Renal cortex interstitium (tissue), 11 donors: ENCODE results near the gene CRADD. TPM values are rescaled to one million over a fixed set of nuclear protein-coding genes. Genes with fewer than 3 reads are reported as not detected.
"Not testable (repeated sequence)": the region's sequence is repeated elsewhere in the genome, so short reads cannot be mapped to it uniquely, and the experiment has no call there.

ENCODE experiments used
- DNase-seq, 11 donors: peaks; one replicate each; pipeline ENCODE4 v3.0.0-alpha.2; 2013; ENCODE audit warnings: low read depth in 9 of 11, low spot score in 4 of 11; ENCODE audit errors: extremely low read depth in 1 of 11
- polyA plus RNA-seq, 3 donors: library from polyadenylated mRNA; unstranded; fragments of 120-200 nt; gene quantifications; one replicate each; pipeline ENCODE4 v1.2.1, GENCODE V29; 2013; ENCODE audit not compliant: insufficient read length in 3 of 3

CRADD gene
- polyA plus RNA-seq, 3 donors, result 9.9 to 11.5 (median 11.0) TPM

DNA sequence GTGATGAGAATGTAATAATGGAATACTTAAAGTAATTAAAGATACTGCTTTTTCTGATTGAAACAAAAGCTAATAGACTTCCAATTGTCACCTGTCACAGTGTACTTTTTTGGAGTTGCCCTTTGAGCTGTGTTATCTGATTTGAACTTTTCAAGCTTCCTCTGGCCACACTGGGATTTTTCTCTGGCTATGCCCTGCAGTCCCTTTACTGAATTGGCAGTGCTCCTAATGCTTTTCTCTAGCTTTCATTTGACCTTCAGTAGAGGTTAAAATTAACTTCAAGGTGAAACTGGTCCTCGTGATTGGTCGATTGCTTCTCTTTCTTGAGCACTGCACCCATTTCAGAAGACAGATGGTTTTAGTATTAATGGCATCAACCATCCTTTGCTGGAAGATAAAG, 89.2 kb downstream of the CRADD start:
- DNase-seq, result no peak

DNA sequence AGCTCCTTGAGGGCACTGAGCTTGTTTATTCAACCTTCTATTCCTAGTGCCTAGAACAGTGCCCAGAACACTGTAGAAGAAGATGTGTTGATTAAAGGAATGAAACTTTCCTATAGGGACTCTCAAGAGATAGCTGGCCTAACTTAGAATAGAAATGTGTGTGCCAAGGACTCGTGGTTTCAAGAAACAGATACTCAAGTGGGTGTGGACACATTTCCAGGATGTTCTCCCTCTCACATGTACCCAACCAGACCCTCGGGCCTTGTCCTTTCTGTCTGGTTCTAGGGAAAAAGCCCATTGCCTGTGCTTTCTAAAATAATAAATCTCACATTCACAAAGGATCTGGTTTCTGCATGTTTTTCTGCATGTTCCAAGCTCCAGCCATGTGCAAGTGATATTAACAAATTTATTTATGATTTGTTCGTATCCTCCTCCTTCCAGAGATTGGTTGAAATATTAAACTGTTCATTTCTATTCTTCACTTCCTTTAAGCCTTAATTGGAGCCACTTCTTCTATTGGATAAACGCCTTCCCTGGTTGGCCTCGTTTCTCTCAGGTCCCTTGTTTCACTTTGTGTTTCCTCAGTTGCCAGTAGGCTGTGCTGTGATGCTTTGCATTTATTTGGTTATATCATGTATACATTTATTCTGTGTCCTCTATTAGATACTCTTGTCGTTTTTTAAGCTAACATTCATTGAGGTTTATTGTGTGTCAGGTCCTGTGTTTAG, 89.8 kb downstream of the CRADD start:
- DNase-seq, result peak in 6 of 11 donors; percentile 31 to 53 (median 42)

GRCh38 chr12:93767524-93767863, 90.3 kb downstream of the CRADD start:
- DNase-seq, result no peak

GRCh38 chr12:93772003-93772700, 95.0 kb downstream of the CRADD start:
- DNase-seq, result no peak

GRCh38 chr12:93773122-93773871, 96.1 kb downstream of the CRADD start:
- DNase-seq, result no peak

DNA sequence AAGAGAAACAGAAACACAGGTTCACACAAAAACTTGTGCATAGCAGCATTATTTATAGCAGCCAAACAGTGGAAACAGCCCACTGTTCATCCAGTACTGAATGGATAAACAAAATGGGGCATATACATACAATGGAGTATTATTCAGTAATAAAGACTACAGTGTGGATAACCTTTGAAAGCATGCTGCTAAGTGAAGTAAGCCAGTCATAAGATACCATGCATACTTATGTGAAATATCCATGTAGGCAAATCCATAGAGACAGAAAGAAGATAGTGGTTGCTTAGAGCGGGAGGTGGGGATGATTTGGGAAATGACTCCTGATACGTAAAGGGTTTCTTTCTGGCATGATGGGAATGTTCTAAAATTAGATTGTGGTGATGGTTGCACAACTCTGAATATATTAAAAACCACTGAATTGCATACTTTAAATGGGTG, 99.4 kb downstream of the CRADD start:
- DNase-seq, result no peak

DNA sequence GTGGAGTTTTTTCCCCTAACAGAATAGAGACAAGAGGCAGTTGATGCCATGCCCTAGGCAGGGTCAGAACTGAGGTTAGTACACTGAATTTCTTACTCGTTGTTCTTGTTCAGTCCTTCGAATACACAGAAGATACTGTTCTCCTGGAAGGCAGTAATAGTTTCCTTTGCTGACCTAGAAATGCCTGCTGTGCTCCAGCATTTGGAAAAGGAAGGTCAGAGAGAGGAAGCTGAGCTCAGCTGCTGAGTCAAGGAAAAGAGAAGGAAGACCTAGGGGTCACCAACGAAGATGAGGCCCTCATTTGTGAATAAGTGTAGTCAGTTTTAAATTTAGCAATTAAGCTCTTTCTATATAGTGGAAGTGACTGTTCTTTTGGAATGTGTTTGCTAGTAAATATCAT, 100.1 kb downstream of the CRADD start:
- DNase-seq, result peak in 2 of 11 donors; percentile 39 to 47

GRCh38 chr12:93778306-93778705, 101.1 kb downstream of the CRADD start:
- DNase-seq, result peak in 6 of 11 donors; percentile 24 to 65 (median 50)

GRCh38 chr12:93778766-93779165, 101.6 kb downstream of the CRADD start:
- no peak for DNase-seq

- DNase-seq, result no peak
Observed at GRCh38 chr12:93780101-93780641, 103.0 kb downstream of the CRADD start.

- not testable (repeated sequence) for DNase-seq
Observed at GRCh38 chr12:93780886-93781285, 103.7 kb downstream of the CRADD start.

- not testable (repeated sequence) for DNase-seq
Observed at GRCh38 chr12:93781961-93782360, 104.8 kb downstream of the CRADD start.

DNA sequence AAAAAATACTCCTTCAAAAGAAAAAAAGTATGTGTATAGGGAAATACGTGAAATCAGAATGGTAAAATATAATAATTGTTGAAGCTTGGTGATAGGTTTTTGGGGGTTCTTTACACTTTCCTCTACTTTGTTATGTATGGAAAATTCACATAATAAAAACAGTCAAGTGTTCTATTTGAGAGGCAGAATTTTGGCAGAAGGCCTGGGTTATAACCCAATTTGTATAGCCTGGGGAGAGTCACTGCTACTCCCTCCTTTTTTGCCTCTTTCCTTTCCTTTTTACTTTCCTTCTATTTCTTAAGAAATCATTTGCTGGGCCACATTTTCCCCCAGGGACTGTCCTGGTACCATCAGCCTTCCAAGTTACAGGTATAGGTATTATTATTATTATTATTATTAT, 105.7 kb downstream of the CRADD start:
- DNase-seq, result no peak

DNA sequence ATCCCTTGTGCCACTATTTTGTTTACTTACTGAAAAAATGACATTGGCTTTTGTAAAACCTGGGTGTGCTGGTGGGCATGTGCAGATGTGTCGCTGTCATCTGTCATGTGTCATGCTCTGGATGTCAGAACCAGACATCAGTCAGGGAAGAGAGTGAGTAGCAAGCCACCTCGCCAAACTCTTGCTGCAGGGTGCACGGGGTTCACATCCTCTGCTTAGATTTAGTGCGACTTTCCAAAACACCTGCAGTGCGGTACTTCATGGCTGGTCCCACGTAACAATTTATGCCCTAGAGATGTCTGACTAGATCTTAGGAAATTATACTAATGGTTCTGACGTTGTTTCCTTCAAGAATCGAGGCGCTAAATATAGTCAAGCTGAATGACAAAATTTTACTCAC, 106.7 kb downstream of the CRADD start:
- DNase-seq, result no peak

DNA sequence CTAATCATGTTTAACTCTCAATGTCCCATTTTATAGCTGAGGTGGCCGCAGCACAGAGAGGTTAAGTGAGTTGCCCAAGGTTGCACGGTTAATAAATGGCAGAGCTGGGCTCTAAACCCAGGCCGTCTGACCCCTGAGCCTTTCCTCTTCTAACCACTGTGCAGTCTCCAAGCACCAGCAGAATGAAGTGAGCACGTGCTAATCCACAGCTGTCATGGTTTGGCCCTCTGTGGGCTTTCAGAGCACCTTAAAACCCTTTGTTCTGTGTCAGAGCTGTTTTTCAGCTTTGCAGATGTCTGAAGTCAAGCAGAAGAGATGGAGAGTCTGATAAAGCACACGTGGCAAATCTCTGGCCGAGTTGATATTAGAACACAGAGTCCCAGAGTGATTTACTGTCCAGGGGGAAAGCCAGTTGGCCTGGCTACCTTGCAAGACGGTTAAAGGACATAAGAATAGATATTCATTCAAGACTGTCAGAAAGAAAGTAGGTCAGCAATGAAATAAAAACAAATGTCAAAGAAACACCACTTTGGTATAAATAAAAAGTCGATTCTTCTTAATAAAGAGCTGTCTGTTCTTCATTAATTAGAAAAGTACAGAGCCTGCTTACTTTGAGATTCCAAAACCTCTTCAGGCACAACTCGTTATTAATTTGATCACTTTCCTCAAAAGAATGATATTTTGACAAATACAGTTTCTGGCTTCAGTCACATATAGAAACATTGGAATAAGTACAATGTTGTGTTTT, 107.3 kb downstream of the CRADD start:
- DNase-seq, result no peak

DNA sequence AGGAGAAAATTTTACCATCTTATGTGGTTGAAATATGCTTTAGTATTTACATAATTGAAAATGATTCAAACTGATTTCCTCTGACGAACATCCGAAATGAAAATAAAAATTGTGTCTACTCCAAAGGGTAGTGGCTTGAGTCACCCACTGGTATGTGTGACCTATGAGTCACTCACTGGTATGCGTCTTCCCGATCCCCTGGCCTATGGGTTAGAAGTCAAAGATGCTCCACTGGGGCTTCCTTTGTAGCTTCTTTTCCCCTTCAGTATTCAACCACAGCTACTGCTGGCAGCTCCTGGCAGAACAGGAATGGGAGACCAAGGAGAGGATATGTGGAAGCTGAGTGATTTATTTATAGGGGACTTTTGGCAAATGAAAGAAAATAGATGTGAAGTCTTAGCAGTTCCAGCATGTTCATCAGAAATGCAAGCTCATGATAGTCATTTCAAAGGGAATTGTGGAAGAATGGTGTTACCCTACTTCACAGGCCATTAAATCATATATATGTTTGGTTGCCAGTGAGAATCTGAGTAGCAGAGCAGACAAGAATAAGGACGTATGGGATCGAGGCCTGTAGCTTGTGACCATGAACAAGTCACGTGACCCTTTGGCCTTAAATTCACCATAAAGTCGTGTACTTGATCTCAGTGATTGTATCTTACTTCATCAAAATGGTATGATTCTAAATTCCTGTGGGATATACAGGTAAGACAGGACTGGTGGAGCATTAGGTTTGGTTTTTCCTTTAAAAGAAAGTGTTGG, 108.3 kb downstream of the CRADD start:
- no peak for DNase-seq

DNA sequence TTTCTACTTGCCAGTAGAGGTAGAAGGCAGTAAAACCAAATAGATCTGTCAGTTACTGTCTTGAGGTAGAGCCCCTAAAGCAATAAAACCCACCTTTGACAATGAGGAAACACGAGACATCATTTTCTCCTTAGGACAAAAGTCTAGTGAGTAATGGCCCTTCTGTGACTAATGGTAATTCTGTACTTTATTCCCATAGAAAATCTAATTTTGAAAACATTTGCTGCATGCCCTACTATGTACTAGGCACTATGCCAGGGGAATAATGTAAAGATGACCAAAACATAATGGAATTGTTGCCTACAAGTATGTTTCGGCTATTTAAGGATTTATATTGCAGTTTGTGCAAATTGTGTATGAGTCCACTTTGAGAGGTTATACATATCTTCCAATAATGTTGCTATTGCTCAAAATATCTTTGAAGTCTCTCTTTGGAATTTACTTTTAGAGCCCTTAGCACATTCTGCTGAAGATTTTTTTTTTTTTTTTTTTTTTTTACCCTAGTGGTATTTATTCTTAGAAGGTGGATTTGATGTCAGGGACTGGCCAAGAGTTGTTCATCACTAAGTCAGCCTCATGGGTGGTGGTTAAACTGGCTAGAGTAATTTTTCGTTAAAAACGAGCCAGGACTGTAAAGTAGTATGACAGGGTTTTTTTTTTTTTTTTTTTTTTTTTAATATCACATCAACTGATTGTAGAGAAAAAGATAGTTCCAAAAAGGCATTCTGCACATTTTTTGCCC, 109.7 kb downstream of the CRADD start:
- no peak for DNase-seq

GRCh38 chr12:93788853-93789252, 111.7 kb downstream of the CRADD start:
- no peak for DNase-seq
